Parathyroid adenoma (tissue), 2 donors: ENCODE data around the gene CD200R1.

Experiments
- H2AFZ ChIP-seq: fragments of 300-600 bp; sonication (generic); one replicate; pipeline ENCODE4 v1.7.0; 2017; ENCODE audit warnings: antibody characterized with exemption, mild to moderate bottlenecking
- H3K27ac ChIP-seq: fragments of 300-600 bp; sonication (generic); one replicate; pipeline ENCODE4 v1.7.0; 2017
- H3K27me3 ChIP-seq: fragments of 300-600 bp; sonication (generic); one replicate; pipeline ENCODE4 v1.7.0; 2017; ENCODE audit warnings: low read length; ENCODE audit not compliant: control insufficient read depth, insufficient read depth
- H3K36me3 ChIP-seq: fragments of 300-600 bp; sonication (generic); one replicate; pipeline ENCODE4 v1.7.0; 2017; ENCODE audit warnings: low read length; ENCODE audit not compliant: control insufficient read depth, insufficient read depth
- H3K4me1 ChIP-seq: fragments of 300-600 bp; sonication (generic); one replicate; pipeline ENCODE4 v1.7.0; 2017; ENCODE audit warnings: control low read depth
- H3K4me2 ChIP-seq: fragments of 300-600 bp; sonication (generic); one replicate; pipeline ENCODE4 v1.7.0; 2017; ENCODE audit warnings: low read length
- H3K4me3 ChIP-seq: fragments of 300-600 bp; sonication (generic); one replicate; pipeline ENCODE4 v1.7.0; 2017; ENCODE audit warnings: low read depth, low read length
- H3K79me2 ChIP-seq: fragments of 300-600 bp; sonication (generic); one replicate; pipeline ENCODE4 v1.7.0; 2017; ENCODE audit warnings: control low read depth
- H3K9ac ChIP-seq: fragments of 300-600 bp; sonication (generic); one replicate; pipeline ENCODE4 v1.7.0; 2017; ENCODE audit warnings: mild to moderate bottlenecking
- H3K9me3 ChIP-seq: fragments of 300-600 bp; sonication (generic); one replicate; pipeline ENCODE4 v1.7.0; 2017; ENCODE audit warnings: low read length; ENCODE audit not compliant: control insufficient read depth
- CTCF ChIP-seq: fragments of 300-600 bp; sonication (generic); IDR thresholded peaks from one replicate; pipeline ENCODE4 v1.7.0; 2017; ENCODE audit warnings: antibody characterized with exemption, mild to moderate bottlenecking
- donor health status: primary hyperparathyroidism.

CD200R1 gene

GRCh38 chr3:112967828-112968227 lies 7.1 kb downstream of the CD200R1 start:
- Histone ChIP-seq H3K27me3 (no peaks in the 10 kb centered on the region), H3K36me3 (no peaks in the 10 kb centered on the region), H3K4me3 (no peak overlapping the region), H3K9me3 (no peaks in the 10 kb centered on the region), H3K9ac (no peak overlapping the region), H2AFZ (no peak overlapping the region), H3K27ac (no peak overlapping the region), H3K4me1 (no peaks in the 10 kb centered on the region), H3K4me2 (no peak overlapping the region), H3K79me2 (no peaks in the 10 kb centered on the region)
- no peak for TF ChIP-seq CTCF

- Histone ChIP-seq H3K4me3 (no peak overlapping the region), H3K9me3 (no peaks in the 10 kb centered on the region), H2AFZ (no peak overlapping the region), H3K9ac (no peak overlapping the region), H3K27ac (no peak overlapping the region), H3K36me3 (no peaks in the 10 kb centered on the region), H3K4me2 (no peak overlapping the region), H3K27me3 (no peaks in the 10 kb centered on the region), H3K79me2 (no peaks in the 10 kb centered on the region), H3K4me1 (no peaks in the 10 kb centered on the region)
- TF ChIP-seq CTCF = no peak
Observed at GRCh38 chr3:112967425-112967824, 7.5 kb downstream of the CD200R1 start.

GRCh38 chr3:112966633-112967032 lies 8.3 kb downstream of the CD200R1 start:
- Histone ChIP-seq H3K27me3 (no peaks in the 10 kb centered on the region), H3K27ac (no peak overlapping the region), H3K4me1 (no peaks in the 10 kb centered on the region), H3K36me3 (no peaks in the 10 kb centered on the region), H3K79me2 (no peaks in the 10 kb centered on the region), H3K9me3 (no peaks in the 10 kb centered on the region), H2AFZ (no peak overlapping the region), H3K4me2 (no peak overlapping the region), H3K4me3 (no peak overlapping the region), H3K9ac (no peak overlapping the region)
- TF ChIP-seq CTCF = no peak

GRCh38 chr3:112965656-112966055 lies 9.2 kb downstream of the CD200R1 start:
- no peaks in the 10 kb centered on the region for H3K4me1 ChIP-seq
- H3K27ac ChIP-seq = no peak overlapping the region
- H3K9me3 ChIP-seq = no peaks in the 10 kb centered on the region
- no peaks in the 10 kb centered on the region for H3K79me2 ChIP-seq
- no peak overlapping the region for H3K4me3 ChIP-seq
- no peaks in the 10 kb centered on the region for H3K36me3 ChIP-seq
- no peak overlapping the region for H2AFZ ChIP-seq
- no peaks in the 10 kb centered on the region for H3K27me3 ChIP-seq
- H3K4me2 ChIP-seq = no peak overlapping the region
- TF ChIP-seq CTCF = no peak
- no peak overlapping the region for H3K9ac ChIP-seq

- no peak overlapping the region for H3K9ac ChIP-seq
- no peak overlapping the region for H3K27ac ChIP-seq
- no peaks in the 10 kb centered on the region for H3K4me1 ChIP-seq
- H3K4me2 ChIP-seq = no peak overlapping the region
- no peak overlapping the region for H2AFZ ChIP-seq
- H3K4me3 ChIP-seq = no peak overlapping the region
- H3K79me2 ChIP-seq = no peaks in the 10 kb centered on the region
- H3K9me3 ChIP-seq = no peaks in the 10 kb centered on the region
- no peaks in the 10 kb centered on the region for H3K27me3 ChIP-seq
- no peak for TF ChIP-seq CTCF
- H3K36me3 ChIP-seq = no peaks in the 10 kb centered on the region
Observed at GRCh38 chr3:112963683-112964082, 11.2 kb downstream of the CD200R1 start.
